Right cardiac atrium (tissue), 5 donors: ENCODE data around the gene LTC4S. TPM values are rescaled to one million over a fixed set of nuclear protein-coding genes. Genes with fewer than 3 reads are reported as not detected.
"Not testable (repeated sequence)": the region's sequence is repeated elsewhere in the genome, so short reads cannot be mapped to it uniquely, and the experiment has no call there.

Experiments used
- ATAC-seq, 2 donors: fragments of 200-7000 bp; cut with Tn5 transposase; one replicate each; pipeline versions ENCODE4 v1.8.0 to v1.9.1; 2020; ENCODE audit warnings: moderate library complexity in 2 of 2, mild to moderate bottlenecking in 1 of 2
- DNase-seq, 3 donors: peaks; one replicate each; pipeline ENCODE4 v3.0.0-alpha.2; 2020
- H3K27ac ChIP-seq: one replicate; pipeline ENCODE4 v1.5.1; 2013; ENCODE audit warnings: mild to moderate bottlenecking, low read length, control low read depth, moderate library complexity
- H3K27me3 ChIP-seq: one replicate; pipeline ENCODE4 v1.6.1; 2013; ENCODE audit not compliant: control insufficient read depth, insufficient read depth
- H3K4me1 ChIP-seq: one replicate; pipeline ENCODE4 v1.6.1; 2013; ENCODE audit warnings: low read length; ENCODE audit not compliant: control insufficient read depth, insufficient read depth
- H3K4me3 ChIP-seq: one replicate; pipeline ENCODE4 v1.5.1; 2013; ENCODE audit warnings: low read length, control low read depth
- H3K9me3 ChIP-seq: one replicate; pipeline ENCODE4 v1.6.1; 2013; ENCODE audit warnings: low read length; ENCODE audit not compliant: control insufficient read depth
- WGBS: extraction: QIAGEN DNeasy Blood & Tissue Kit; methylation state at CpG from one replicate; pipeline ENCODE4 v1.1.7; 2013; 5-methylcytosine and 5-hydroxymethylcytosine counted together
- intact Hi-C, 4 donors: fragments of 100-400 bp; cut with DNase I; formaldehyde crosslinking; loops; one replicate each; pipeline versions ENCODE4 v1.11.0 to v1.14.0; 2022 to 2023
- polyA plus RNA-seq: library from polyadenylated mRNA; stranded (reverse); fragments of 200-250 nt; gene quantifications from one replicate; pipeline ENCODE4 v1.2.3, GENCODE V29; 2013
- total RNA-seq, 4 donors: library from RNA; stranded (reverse); fragmentation: NEBNext Ultra II Directional; extraction: Animal tissue kit (Norgen Biotek cat#: 25700); gene quantifications; one replicate each; pipeline ENCODE4 v1.2.1, GENCODE V29; 2021
- donor health status: healthy with polysubstance abuse.
- donor health status: DM: no; HTN: yes; CAD: no.
- donor health status: DM: no; HTN: no; CAD: no.
- donor health status: DM: no; HTN: yes; CAD: no; lungs with severe emphysema.
- donor health status: DM: yes; HTN: yes; CAD: no.

LTC4S gene
- total and polyA plus RNA-seq, 5 donors = 17.3 to 24.3 (median 21.8) TPM

GRCh38 chr5:179780362-179780761 lies 13.4 kb upstream of the LTC4S start:
- Histone ChIP-seq H3K4me1 (no peaks in the 10 kb centered on the region), H3K27ac (no peak overlapping the region), H3K27me3 (no peaks in the 10 kb centered on the region), H3K4me3 (no peak overlapping the region), H3K9me3 (no peaks in the 10 kb centered on the region)
- 85% methylated on average over 7 of the region's 7 CpGs for WGBS
- intact Hi-C loops = no loop called here
- DNase-seq = peak in 1 of 3 donors; percentile 58
- no peak for ATAC-seq

- no peak for ATAC-seq
- H3K27ac ChIP-seq = no peak overlapping the region
- no peaks in the 10 kb centered on the region for H3K27me3 ChIP-seq
- H3K4me3 ChIP-seq = no peak overlapping the region
- DNase-seq = peak in 1 of 3 donors; percentile 7
- 95% methylated on average over 4 of the region's 4 CpGs for WGBS
- H3K4me1 ChIP-seq = no peaks in the 10 kb centered on the region
- intact Hi-C loops = no loop called here
- H3K9me3 ChIP-seq = no peaks in the 10 kb centered on the region
Observed at GRCh38 chr5:179781846-179782245, 11.9 kb upstream of the LTC4S start.

DNA sequence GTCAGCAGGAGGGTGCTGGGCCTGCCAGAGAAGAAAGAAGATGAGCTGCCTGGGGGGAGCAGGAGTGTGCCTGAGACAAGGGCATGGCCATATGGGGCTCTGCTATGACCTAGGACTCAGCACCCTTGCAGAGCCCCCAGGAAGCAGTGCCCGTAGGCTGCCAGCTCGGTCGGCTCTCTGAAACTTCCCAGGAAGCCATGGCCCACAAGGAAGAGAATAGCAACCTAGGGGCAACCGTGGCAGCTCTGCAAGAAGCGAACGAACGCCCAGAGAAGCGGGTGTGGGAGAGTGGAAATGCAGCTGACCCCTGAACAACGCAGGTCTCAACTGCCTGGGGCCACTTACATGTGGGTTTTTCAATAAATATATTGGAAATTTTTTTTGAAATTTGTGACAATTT lies 10.7 kb upstream of the LTC4S start:
- Histone ChIP-seq H3K27ac (no peak overlapping the region), H3K4me1 (no peaks in the 10 kb centered on the region), H3K9me3 (no peaks in the 10 kb centered on the region), H3K4me3 (no peak overlapping the region), H3K27me3 (no peaks in the 10 kb centered on the region)
- no peak for ATAC-seq
- DNase-seq = peak in 1 of 3 donors; percentile 9
- intact Hi-C loops = no loop called here
- 94% methylated on average over 9 of the region's 9 CpGs for WGBS

DNA sequence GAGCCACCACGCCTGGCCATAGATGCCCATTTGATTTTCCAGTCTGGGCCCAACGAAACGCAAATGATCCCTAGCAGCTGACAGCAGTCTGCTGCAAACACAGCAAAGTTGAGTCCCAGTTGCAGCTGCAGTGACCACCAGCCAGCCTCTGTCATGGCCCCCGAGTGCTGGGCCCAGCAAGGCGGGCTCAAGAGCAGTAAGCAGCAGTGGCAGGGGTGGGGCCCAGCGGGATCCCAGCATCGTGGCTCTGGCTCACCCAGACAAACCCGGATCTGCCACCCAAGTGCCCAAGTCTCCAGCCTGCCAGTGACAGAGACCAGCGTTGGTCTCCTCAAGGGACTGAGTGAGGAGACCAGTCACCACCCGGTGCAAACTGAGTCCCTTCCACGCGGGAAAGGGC lies 6.9 kb upstream of the LTC4S start:
- DNase-seq (peak in 1 of 3 donors; percentile 43), ATAC-seq (no peak)
- 80% methylated on average over 12 of the region's 12 CpGs for WGBS
- no peak overlapping the region for H3K27ac ChIP-seq
- no peak overlapping the region for H3K4me3 ChIP-seq
- H3K27me3 ChIP-seq = no peaks in the 10 kb centered on the region
- no peaks in the 10 kb centered on the region for H3K9me3 ChIP-seq
- intact Hi-C loops = no loop called here
- H3K4me1 ChIP-seq = no peaks in the 10 kb centered on the region

DNA sequence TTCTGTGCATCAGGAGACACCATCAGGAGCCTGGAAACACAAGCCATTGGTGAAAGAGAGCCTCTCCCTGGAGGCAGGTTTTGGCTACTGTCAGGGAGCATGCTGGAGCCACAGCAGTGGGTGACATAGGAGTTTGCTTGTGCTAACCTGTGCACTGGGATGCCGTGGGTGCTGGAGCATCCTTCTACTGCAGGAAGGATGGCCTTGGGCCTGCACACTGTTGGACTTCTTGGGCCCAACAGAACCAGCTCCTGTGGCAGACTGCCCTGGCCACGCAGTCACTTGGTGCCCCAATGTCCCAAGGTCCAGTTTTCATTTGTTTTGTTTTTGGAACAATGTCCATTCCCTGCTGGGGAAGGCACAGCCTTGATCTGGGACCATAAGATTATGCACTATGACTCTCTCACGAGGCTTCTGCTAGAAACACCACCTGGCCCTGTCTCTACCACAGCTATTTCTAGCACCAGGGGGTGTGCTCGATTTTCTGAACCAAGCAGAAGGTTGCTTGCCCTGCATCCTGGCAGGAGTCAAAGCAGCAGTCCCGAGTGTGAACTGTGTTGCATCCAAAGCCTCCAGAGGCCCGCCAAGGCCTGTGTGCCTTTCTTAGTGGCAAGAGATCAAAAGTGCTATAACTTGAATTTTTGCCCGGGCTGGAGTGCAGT lies 5.5 kb upstream of the LTC4S start:
- peak in 1 of 3 donors; percentile 27 for DNase-seq
- Histone ChIP-seq H3K27me3 (no peaks in the 10 kb centered on the region), H3K4me1 (peaks cover 6% of the 10 kb centered on the region), H3K9me3 (no peaks in the 10 kb centered on the region), H3K27ac (no peak overlapping the region), H3K4me3 (no peak overlapping the region)
- WGBS = 88% methylated on average over 7 of the region's 7 CpGs
- intact Hi-C loops = no loop called here
- ATAC-seq = no peak

- ATAC-seq, H3K27ac ChIP-seq, H3K9me3 ChIP-seq, H3K27me3 ChIP-seq, intact Hi-C loops, H3K4me1 ChIP-seq, H3K4me3 ChIP-seq, DNase-seq: not testable (repeated sequence)
- WGBS = 97% methylated on average over 9 of the region's 9 CpGs
Observed at GRCh38 chr5:179789278-179789677, 4.5 kb upstream of the LTC4S start.

DNA sequence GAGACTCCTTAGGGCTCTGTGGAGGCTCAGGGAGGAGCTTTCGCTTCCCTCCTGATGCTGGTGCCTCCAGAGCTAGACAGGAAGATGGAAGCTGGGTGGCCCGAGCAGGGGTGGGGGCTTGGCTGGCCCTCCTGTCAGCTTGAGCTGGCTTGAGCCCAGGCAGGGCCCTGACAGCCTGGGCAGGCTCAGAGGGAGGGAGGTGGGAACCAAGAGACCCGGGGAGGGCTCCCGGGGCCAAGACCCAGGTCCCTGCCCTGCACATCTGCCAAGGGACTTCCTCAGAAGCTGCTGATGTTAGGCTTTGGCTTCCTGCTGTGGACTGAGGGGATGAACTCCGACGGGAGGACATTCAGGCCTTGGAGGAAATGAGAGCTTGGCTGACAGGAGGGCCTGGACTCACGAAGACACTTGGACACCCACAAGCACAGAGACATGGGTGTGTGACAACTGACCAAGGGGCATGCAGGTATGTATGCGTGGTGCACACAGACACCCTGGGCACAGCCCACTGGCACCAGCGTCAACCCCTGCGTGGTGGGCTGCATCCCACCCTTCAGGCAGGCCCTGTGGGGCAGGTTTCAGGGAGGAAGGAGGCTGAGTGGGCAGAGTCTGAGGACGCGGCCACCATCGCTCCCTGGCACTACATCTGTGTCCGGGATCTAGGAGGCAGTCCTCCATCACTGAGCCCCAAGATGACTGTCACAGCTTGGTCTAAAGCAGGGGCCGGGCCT lies 1.7 kb upstream of the LTC4S start:
- peaks cover 16% of the 10 kb centered on the region for H3K4me1 ChIP-seq
- ATAC-seq (peak; percentile 2 to 3), DNase-seq (peak; percentile 51 to 88 (median 87))
- H3K27ac ChIP-seq = peak overlapping the region; percentile 36
- H3K27me3 ChIP-seq = no peaks in the 10 kb centered on the region
- intact Hi-C loops = no loop called here
- no peaks in the 10 kb centered on the region for H3K9me3 ChIP-seq
- no peak overlapping the region for H3K4me3 ChIP-seq
- 48% methylated on average over 15 of the region's 15 CpGs for WGBS

GRCh38 chr5:179792612-179793467 lies 946 bp upstream of the LTC4S start:
- ATAC-seq (peak; percentile 0 to 6), DNase-seq (peak in 2 of 3 donors; percentile 73 to 83)
- Histone ChIP-seq H3K27ac (peak overlapping the region; percentile 36), H3K9me3 (no peaks in the 10 kb centered on the region), H3K4me1 (peaks cover 16% of the 10 kb centered on the region), H3K27me3 (no peaks in the 10 kb centered on the region), H3K4me3 (no peak overlapping the region)
- 70% methylated on average over 24 of the region's 24 CpGs for WGBS
- intact Hi-C loops = no loop called here

GRCh38 chr5:179794171-179794570 lies 385 bp downstream of the LTC4S start:
- Histone ChIP-seq H3K27ac (peak overlapping the region; percentile 5), H3K27me3 (no peaks in the 10 kb centered on the region), H3K9me3 (no peaks in the 10 kb centered on the region), H3K4me3 (peak overlapping the region; percentile 3), H3K4me1 (peaks cover 16% of the 10 kb centered on the region)
- intact Hi-C loops = loop anchor here in 1 of 4 donors (2.0 kb wide), 1 partner anchor 61 kb away; the partner anchor contains the start of gene MAML1
- 46% methylated on average over 3 of the region's 3 CpGs for WGBS
- ATAC-seq (no peak), DNase-seq (peak in 1 of 3 donors; percentile 52)

GRCh38 chr5:179794575-179794974 lies 789 bp downstream of the LTC4S start:
- intact Hi-C loops = loop anchor here in 1 of 4 donors (2.0 kb wide), 1 partner anchor 62 kb away; the partner anchor contains the start of gene MAML1
- Histone ChIP-seq H3K27me3 (no peaks in the 10 kb centered on the region), H3K27ac (peak overlapping the region; percentile 5), H3K4me3 (no peak overlapping the region), H3K4me1 (peaks cover 16% of the 10 kb centered on the region), H3K9me3 (no peaks in the 10 kb centered on the region)
- WGBS = 72% methylated on average over 3 of the region's 3 CpGs
- DNase-seq = peak in 2 of 3 donors; percentile 54 to 62
- no peak for ATAC-seq
